NCI-H1417 treated with DMSO at 0.1 percent for 48 hours (cell line): ENCODE results near the gene C20orf144.
"Not testable (repeated sequence)": the region's sequence is repeated elsewhere in the genome, so short reads cannot be mapped to it uniquely, and the experiment has no call there.

Source experiments
- DNase-seq: peaks from one replicate; lab custom pipeline; 2025; lab: John Stamatoyannopoulos, UW

Gene C20orf144

DNA sequence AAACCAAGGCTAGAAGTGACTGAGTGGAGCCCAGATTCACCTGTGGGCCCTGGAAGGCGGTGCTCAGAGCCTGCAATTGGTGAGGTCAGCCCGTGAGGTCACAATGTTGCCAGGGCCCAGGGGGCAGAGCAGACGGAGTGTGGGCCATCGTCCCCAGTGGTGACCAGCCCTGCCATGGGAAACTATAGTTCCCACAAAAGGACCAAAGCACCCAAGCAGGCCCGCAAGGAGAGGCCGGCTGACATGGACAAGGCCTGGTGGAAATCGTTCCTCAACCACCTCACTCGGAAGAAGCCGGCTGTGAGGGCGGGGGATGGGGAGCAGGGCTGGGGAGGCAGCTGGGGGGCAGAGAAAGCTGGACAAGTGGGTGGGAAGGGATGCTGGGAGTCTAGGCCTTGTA is at the start of gene C20orf144:
Gene C20orf144 (plus strand): TSS at position 156 of the 400 bp plus-strand sequence. CDS start 19 bp downstream, at position 175.
- no peak for DNase-seq

GRCh38 chr20:33621717-33622400 is 40.3 kb upstream of the C20orf144 start:
- DNase-seq = no peak

GRCh38 chr20:33622705-33623365 is 39.3 kb upstream of the C20orf144 start:
- no peak for DNase-seq

DNA sequence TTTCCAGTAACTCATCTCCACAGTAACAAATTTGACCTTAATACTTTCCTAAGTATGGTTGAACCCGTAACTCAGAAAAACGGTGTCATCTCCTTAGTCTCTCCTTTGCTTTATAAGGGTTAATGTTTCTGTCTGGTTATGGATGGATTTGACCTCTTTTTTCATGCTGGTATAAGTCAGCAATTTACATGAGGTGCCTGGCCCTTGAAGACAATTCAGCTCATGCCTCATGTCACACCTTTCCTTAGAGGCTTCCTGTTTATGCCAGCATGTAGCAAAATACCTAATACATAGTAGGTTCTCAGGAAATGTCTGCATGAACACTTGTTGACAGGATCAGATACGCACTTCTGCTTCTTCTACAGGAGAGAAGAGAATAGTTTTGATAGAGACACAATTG is 37.7 kb upstream of the C20orf144 start:
- no peak for DNase-seq

- DNase-seq = no peak
Observed at GRCh38 chr20:33626190-33626589, 35.9 kb upstream of the C20orf144 start.

GRCh38 chr20:33627577-33628216 is 34.4 kb upstream of the C20orf144 start:
- DNase-seq = no peak

GRCh38 chr20:33629533-33629932 is 32.6 kb upstream of the C20orf144 start:
- DNase-seq = no peak

DNA sequence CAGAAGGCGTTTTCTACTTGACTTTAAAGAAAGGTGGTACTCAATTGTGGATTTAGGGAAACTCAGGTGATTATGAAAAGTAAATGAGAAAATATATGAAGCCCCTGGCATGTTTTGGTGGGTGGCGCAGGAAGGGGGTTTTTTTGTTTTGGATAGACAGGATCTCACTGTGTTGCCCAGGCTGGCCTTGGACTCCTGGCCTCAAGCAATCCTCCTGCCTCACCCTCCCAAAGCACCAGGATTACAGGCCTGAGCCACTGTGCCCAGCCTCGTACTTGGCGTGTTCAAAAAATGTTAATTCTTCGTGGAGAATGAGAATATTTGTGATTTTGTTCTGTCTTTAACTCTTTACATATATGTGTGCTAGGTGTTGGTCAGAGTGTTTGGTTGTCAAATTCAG is 32.1 kb upstream of the C20orf144 start:
- DNase-seq = no peak

DNA sequence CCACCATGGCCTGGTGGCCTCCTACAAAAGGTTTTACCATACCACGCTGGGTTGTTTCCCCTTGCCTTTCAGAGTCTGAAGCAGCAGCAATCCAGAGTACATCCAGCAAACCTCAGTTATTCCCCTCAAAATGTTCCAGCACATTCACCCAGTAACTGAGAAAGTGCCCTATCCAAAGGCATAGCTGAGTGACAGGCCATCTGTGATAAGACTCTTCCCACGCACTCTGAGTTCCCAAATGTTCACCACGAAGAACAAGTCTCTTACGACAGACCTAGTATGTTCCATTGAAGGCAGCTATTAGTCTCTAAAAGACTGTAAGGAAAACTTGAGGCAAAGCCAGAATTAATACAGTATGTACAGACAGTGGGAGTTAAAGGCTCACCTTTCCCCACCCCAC is 31.6 kb upstream of the C20orf144 start:
- no peak for DNase-seq

- not testable (repeated sequence) for DNase-seq
Observed at GRCh38 chr20:33631910-33632309, 30.2 kb upstream of the C20orf144 start.

DNA sequence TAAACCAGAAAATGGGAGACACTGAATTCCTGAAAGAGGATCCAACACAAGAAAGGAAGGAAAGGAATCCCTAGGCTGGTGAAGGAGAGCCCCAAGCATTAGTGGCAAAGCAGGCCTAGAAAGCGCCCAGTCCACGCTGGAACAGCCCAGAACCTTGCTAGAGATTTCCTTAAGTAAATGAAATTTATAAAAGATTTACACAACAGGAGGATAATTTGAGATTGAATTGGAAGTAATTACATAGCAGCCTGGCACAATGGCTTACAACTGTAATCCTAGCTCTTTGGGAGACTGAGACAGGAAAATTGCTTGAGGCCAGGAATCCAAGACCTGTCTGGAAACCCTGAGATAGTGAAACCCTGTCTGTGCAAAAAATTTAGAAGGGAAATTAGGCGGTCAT is 26.8 kb upstream of the C20orf144 start:
- no peak for DNase-seq

DNA sequence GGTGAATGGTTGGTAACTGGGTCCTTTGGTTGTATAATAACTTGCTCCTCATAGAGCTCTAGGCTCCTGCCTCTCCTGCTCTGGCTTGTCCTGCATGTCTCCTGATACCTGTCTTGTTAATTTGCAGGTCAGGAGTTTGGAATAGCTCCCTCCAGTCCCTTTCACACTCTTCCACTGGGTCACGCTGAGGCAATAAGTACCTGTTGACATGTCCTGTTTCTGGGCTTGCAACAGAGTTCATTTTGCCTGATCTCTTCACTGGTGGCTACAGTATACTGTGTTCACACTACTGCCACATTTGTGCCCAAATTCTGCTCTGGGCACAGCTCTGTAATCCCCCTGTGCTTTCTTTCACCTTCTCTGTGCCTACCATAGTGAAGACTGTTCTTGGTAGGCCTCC is 25.4 kb upstream of the C20orf144 start:
- DNase-seq = no peak

DNA sequence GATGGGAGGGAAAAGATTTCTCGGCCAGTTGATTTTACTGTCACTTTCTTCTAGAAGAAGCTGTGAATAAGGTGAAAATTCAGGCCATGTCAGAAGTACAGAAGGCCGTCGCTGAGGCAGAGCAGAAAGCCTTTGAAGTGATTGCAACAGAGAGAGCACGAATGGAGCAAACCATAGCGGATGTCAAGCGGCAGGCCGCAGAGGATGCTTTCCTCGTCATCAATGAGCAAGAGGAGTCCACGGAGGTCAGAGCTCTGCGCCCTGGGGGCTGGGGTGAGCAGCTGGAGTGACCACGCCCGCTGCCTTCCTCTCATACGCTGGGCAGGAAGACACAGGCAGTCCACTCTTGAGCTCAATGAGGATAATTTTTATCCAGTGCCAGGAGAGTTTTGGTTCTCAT is 21.8 kb upstream of the C20orf144 start:
- DNase-seq = no peak

GRCh38 chr20:33644313-33645071 is 17.6 kb upstream of the C20orf144 start:
- DNase-seq = no peak

- DNase-seq = no peak
Observed at GRCh38 chr20:33645072-33645358, 17.1 kb upstream of the C20orf144 start.

GRCh38 chr20:33645396-33645795 is 16.7 kb upstream of the C20orf144 start:
- DNase-seq = no peak

GRCh38 chr20:33646191-33646590 is 15.9 kb upstream of the C20orf144 start:
- no peak for DNase-seq

DNA sequence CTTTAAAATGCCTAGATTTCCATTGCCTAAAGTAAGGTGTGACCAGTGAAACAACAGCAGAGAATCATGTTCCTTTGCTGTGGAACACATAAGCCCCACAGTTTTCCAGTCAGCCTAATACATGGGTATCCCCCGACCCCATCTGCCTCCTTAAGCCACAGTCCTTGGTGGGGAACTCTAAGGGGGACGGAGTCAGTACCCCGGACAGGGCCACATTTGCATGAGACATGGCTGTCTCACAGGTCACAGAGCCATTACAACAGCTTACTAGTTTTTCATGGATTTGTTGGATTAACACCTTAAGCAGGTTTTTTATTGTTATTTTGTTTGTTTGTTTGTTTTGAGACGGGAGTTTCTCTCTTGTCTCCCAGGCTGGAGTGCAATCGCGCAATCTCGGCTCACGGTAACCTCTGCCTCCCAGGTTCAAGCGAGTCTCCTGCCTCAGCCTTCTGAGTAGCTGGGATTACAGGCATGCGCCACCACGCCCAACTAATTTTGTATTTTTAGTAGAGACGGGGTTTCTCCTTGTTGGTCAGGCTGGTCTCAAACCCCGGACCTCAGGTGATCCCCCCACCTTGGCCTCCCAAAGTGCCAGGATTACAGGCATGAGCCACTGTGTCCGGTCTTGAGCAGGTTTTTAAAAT is 15.0 kb upstream of the C20orf144 start:
- DNase-seq = not testable (repeated sequence)

GRCh38 chr20:33647603-33648395 is 14.3 kb upstream of the C20orf144 start:
- DNase-seq = no peak

GRCh38 chr20:33648396-33649004 is 13.6 kb upstream of the C20orf144 start:
- DNase-seq = no peak

GRCh38 chr20:33649201-33649681 is 12.9 kb upstream of the C20orf144 start:
- DNase-seq = no peak
